ENCODE data around the gene SS18.

SS18 gene

GRCh38 chr18:26071020-26071419 is 19.4 kb downstream of the SS18 start:
- DNase-seq = no peak

GRCh38 chr18:26059357-26059756 is 31.1 kb downstream of the SS18 start:
- no peak for DNase-seq

- peak; percentile 61 for DNase-seq
These were observed 33.1 kb downstream of the SS18 start for GRCh38 chr18:26057344-26057773.

DNA sequence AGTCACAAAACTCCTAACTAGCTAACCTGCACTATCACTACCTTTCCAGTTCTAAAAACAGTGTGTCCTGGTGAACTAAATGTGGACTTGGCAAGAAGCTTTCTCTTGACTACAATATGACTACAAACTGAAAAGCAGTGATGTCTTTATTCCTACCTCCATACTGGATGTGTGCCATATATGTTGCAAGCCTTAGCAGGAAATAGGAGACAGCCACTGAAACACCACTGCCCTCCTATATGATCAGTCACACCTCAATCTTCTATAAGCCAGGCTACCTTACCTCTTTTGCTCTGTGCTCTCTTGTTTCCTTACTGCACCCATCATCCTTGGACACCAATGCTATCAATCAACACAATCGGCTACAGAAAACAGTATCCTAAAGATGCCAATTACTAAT is 34.1 kb downstream of the SS18 start:
- peak; percentile 38 for DNase-seq

DNA sequence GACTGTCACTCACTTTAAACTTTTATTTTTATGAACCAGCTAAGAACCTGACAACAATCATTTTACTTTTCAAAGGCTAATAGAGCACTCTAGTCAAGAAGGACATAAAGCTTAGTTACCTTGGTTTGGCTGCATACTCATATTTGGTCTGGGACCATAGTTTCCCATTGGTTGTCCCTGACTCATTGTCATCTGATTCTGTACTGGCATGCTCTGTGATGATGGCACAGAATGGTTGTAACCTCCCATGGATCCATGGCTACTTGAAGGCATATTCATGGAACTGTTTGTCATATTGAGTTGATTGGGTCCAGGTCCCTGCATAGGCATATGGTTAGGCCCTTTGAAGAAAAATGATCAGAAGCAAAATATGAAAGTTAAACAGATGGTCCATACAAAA is 37.9 kb downstream of the SS18 start:
- DNase-seq = no peak

DNA sequence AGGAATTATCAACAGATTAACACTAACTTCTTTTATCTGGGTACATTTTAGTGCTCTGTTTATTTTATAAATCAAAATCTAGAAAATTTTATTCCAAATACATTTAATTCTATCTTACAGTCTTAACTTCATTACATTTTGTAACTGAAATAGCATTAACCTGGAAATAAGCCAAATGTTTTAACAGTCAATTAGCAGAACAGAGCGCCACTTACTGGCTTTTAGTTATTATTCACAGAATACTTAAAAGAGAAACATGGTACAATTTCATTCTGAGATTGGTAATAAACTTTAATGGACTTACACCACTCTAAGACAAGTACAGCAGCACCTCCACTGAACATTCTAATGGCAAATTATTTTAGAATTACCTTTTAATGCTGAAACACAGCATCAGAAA is 38.6 kb downstream of the SS18 start:
- no peak for DNase-seq

GRCh38 chr18:26046419-26047077 is 43.9 kb downstream of the SS18 start:
- DNase-seq = no peak

GRCh38 chr18:26044807-26045206 is 45.6 kb downstream of the SS18 start:
- DNase-seq = no peak

- DNase-seq = no peak
These were observed 50.3 kb downstream of the SS18 start for GRCh38 chr18:26040051-26040656.

- no peak for DNase-seq
These were observed 51.2 kb downstream of the SS18 start for GRCh38 chr18:26039203-26039602.

GRCh38 chr18:26036635-26037034 is 53.8 kb downstream of the SS18 start:
- no peak for DNase-seq

DNA sequence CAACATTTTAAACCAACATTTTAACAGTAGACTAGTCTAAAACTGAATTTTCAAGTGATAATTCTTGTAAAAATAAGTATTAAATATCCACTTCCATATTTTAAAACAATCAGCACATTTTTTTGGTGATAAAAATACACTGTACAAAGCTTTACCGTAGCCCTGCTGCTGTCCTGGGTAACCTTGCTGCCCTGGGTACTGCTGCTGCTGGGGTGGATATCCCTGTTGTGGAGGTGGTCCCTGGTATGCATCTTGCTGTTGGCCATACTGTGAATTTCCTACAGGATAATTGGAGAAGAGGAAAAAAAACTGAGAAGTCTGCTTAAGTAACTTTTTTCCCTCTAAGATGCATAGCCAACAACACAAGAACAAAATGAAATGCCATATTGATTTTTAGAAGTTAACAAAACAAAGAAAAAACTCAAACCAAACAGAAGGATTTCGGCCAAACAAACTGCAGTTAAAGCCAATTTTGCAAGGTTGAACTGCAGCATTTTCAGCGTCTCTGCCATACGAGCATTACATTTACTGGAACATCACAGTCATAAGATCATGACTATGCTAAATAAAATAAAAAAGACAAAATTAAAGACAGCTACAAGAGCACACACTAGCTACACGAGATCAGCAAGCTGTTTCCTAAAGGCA is 55.4 kb downstream of the SS18 start:
- no peak for DNase-seq

- DNase-seq = no peak
These were observed 67.8 kb downstream of the SS18 start for GRCh38 chr18:26022585-26022984.

DNA sequence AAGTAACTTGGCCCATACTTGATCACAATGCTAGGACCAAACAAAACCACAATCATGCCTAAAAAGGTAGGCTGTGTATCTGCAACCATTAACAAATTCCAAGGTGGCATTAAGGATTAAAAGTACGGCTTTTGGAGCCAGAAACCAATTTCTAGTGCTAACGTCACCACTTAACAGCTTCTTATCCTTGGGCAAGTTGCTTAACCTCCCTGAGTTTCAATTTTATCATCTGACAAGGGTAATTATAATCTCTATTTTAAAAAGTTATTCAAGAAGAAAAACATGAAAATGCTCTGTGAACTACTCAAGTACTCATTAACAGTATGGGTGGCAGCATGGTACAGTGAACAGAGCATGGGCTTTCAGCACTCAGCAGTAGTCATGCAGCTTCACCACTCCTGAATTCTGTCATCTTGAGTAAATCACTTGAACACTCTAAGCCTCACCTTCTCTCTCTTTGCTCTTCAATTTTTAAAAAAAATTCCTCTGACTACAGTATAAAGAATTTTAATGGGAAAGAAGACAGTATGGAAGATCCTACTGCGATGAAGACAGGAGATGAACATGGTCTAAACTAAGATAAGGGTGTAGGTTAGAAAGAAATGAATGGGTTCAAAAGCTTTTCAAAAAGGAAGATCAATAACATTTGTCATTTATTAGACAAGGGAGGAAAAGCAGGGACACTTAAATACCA is 69.2 kb downstream of the SS18 start:
- DNase-seq = no peak

DNA sequence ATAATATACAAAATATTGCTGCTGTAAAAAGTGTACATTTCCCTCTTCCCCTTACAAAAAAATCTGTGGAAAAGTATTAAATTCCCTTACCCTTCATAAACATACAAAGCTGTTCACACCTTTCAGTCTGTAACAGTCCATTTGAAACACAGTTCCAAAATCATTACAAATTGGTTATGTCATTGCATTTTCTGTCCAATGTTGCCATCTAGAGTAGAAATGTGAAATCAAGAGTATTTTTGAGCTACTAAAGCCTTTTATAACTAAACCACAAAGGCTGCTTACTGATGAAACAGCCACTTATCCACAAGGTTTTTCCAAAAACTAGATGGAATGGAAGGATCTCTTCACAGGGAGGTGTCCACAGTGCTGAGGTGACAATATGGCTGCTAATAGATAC is 72.5 kb downstream of the SS18 start:
- no peak for DNase-seq

- DNase-seq = no peak
These were observed 76.0 kb downstream of the SS18 start for GRCh38 chr18:26014462-26014861.

DNA sequence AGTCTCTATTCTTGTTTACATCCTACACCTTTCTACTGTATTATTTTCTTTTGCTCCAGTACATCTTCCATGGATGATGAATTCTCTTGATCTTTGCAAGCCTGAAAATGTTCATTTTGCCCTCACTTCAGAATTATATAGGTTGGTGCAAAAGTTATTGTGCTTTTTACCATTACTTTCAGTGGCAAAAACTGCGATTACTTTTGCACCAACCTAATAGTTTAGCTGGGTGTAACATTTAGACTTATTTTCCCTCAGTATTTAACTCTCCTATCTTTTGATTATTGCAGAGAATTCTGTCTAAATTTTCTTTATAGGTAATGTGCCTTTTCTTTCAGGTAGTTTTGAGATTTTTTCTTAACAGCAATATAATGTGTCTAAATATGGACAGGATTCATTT is 81.8 kb downstream of the SS18 start:
- DNase-seq = no peak

DNA sequence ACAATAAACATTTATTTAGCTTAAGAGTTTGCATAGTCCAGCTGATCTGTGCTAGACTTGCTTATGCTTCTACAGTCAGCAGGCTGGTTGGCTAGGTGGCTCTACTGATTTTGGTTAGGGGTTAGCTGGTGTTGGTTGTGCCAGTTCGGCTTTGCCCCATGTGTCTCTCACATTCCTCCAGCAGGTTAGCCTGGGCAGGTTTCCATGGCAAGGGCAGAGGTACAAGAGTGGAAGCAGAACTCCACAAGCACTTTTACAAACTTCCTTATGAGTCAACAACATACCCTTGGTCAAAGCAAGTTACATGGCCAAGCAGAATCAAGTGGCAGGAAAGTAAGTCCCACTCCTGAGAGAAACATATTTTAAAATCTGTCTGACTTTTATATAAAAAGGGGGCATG is 82.3 kb downstream of the SS18 start:
- DNase-seq = no peak

DNA sequence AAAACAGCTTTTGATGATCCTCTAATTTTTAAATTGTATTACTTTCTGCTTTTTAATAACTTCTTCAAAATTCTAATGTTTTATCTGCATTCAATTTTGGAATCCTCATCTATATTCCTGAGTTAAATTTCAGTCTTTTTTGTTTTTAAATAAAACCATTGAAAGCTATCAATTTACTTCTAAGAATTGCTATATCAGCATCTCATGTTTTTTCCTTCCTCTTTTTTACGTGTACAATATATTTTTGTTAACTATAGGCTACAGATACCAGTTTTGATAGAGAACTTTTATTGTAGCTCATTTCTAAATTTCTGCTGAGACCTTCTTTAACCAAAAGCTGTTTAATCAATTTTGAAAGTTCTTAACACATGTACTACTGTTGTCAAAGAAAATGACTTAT is 84.5 kb downstream of the SS18 start:
- DNase-seq = no peak

GRCh38 chr18:26004832-26005231 is 85.6 kb downstream of the SS18 start:
- DNase-seq = no peak

- no peak for DNase-seq
These were observed 86.6 kb downstream of the SS18 start for GRCh38 chr18:26003817-26004216.

GRCh38 chr18:26003356-26003755 is 87.1 kb downstream of the SS18 start:
- DNase-seq = no peak

DNA sequence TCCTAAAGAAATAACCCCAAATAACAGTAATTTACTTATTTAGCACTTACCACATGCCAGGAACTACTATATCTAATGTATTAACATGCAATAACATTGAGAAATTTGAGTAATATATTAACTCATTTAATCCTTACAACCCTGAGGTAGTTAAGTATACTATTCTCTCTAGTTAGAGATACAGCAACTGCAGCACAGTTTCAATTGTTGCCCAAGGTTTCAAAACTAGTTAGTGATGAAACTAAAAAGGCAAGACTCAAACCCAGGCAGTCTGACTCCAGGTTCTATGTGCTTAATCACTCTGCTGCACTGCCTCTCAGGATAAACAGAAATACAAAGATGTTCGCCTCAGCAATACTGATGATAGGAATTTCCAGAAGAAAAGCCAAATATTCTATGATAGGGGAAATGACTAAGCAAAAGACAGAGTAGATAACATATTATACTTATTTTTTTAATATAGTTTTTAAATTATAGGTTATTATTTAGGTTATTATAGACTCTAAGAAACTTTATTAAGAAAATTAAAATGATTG is 88.0 kb downstream of the SS18 start:
- no peak for DNase-seq

DNA sequence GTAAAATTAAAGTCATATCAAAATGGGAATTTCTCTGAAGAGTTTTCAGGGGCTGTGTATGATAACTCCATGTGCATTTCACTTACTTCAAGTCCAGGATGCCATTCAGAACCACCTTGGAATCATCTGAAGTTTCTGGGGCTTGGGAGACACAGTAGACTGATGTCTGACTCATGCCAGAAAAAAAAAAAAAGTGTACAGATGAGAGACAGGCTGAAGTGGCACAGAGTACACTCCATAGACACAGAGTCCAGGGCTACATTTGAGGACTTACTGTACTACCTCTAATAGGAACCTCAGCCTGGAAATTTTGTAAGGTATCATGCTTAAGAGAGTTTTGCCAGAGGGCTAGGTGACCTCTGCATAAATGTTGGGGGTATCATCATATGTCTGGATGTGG is 92.0 kb downstream of the SS18 start:
- no peak for DNase-seq
